Adipocyte (in vitro differentiated cells): ENCODE measurements around the gene SSR1.

Source experiments
- DNase-seq: peaks from one replicate; pipeline ENCODE4 v3.0.0-alpha.2; 2015; ENCODE audit warnings: low read depth
- H3K27me3 ChIP-seq: replicated peaks from 2 replicates; pipeline ENCODE4 v1.7.0; 2013; ENCODE audit warnings: mild to moderate bottlenecking, low read length, moderate library complexity; ENCODE audit not compliant: control insufficient read depth, insufficient read depth
- H3K36me3 ChIP-seq: 2 replicates; pipeline ENCODE4 v1.7.0; 2013; ENCODE audit warnings: low read length, mild to moderate bottlenecking, moderate library complexity; ENCODE audit not compliant: control insufficient read depth, insufficient read depth, severe bottlenecking
- H3K4me1 ChIP-seq: 2 replicates; pipeline ENCODE4 v1.7.0; 2013; ENCODE audit warnings: mild to moderate bottlenecking, low read length, moderate library complexity; ENCODE audit not compliant: control insufficient read depth, insufficient read depth
- H3K4me3 ChIP-seq: 2 replicates; pipeline ENCODE4 v1.7.0; 2013; ENCODE audit warnings: mild to moderate bottlenecking, low read length, moderate library complexity
- H3K9ac ChIP-seq: 2 replicates; pipeline ENCODE4 v1.7.0; 2013; ENCODE audit warnings: mild to moderate bottlenecking, low read length, moderate library complexity
- H3K9me3 ChIP-seq: 2 replicates; pipeline ENCODE4 v1.7.0; 2013; ENCODE audit warnings: mild to moderate bottlenecking, low read length, moderate library complexity; ENCODE audit not compliant: control insufficient read depth

Gene SSR1

DNA sequence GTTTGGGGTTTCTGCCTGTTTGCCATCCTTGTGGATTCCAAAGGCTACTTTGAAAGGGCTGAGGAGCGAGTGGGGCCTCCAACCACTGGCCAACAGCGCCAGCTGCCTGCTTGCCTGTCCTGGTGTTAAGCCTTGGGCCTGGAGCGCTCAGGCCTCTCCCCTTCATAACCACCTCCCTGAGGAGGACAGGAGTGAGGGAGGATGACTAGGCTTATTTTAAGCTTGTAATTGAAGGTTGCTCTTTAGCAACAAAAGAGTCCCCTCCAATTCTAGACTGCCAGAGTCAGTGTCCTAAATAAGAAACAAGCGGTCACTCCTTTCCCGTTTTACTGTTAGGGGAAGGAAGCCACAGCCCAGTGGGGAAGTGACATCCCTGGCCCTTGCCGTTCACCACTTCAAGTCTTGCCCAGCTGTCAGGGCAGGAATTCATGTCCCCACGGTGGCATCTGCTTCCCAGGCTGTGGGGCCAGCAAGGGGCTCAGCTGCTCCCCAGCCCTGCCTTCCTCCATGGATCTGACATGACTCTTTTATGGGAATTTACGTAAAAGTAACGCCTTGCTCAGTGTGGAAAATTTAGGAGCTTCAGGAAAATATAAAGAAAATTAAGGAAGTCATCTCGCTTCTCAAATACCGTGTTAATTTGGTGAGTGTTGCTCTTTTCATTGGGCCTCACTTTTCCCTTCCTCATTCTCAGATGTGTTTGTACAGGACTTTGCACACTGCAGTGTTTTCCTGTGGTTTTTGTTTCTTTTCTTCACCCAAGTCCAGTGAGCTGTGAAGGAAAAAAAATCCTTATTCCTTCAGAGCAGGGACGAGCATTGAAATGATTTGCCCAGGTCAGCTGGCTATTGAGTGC lies 57.8 kb downstream of the SSR1 start:
- peaks cover 10% of the 10 kb centered on the region for H3K9me3 ChIP-seq
- H3K9ac ChIP-seq = no peak overlapping the region
- DNase-seq = no peak
- H3K27me3 ChIP-seq = no peaks in the 10 kb centered on the region
- peaks cover 21% of the 10 kb centered on the region for H3K36me3 ChIP-seq
- no peak overlapping the region for H3K4me3 ChIP-seq
- no peaks in the 10 kb centered on the region for H3K4me1 ChIP-seq

DNA sequence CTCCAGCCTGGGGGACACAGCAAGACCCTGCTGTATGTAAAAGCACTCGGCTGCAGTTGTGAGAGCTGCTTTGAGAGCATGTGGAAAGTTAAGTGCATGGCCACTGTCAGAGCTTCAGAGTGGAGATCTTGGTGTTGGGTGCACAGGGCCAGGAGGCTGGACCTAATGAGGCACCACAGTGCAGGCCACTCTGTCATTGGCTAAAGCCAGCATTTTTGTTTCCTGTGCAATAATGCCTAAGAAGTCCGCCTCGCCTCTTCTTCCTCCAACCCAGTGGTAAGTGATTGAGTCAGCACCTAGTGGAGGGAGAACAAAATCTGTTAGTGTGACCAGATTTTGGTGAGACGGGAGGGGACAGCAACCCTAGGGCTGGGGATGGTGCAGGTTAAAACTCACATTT lies 60.6 kb downstream of the SSR1 start:
- no peaks in the 10 kb centered on the region for H3K27me3 ChIP-seq
- H3K4me3 ChIP-seq = no peak overlapping the region
- no peak overlapping the region for H3K9ac ChIP-seq
- H3K9me3 ChIP-seq = peaks cover 10% of the 10 kb centered on the region
- no peaks in the 10 kb centered on the region for H3K4me1 ChIP-seq
- peaks cover 48% of the 10 kb centered on the region for H3K36me3 ChIP-seq
- no peak for DNase-seq

DNA sequence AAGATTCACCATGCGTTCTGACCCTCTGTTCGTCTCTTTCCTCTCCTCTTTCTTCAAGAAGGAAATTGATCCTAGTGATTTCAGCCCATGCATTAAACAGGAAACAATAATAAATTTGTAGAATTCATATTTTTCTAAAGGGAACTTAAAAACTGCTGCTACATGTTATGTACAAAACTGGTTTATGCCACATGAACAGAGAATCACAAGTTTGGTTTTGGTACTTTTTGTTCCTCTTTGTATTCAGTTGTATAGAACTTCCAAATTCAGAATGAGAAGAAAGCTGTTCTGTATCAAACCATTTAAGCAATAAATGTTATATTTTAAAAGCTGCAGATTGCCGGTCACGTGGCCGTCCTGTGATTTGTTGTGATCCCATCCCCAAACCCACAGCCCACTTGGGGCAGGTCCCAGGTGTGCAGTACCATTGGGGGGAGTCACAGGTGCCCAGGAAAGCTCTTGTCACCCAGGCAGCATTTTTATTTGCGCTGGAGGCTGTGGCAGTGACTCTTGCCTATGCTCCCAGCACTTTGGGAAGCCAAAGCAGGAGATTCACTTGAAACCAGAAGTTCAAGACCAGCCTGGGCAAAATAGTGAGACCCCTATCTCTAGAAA lies 61.2 kb downstream of the SSR1 start:
- Histone ChIP-seq H3K9ac (no peak overlapping the region), H3K36me3 (peaks cover 54% of the 10 kb centered on the region), H3K27me3 (no peaks in the 10 kb centered on the region), H3K4me3 (no peak overlapping the region), H3K9me3 (peaks cover 10% of the 10 kb centered on the region), H3K4me1 (no peaks in the 10 kb centered on the region)
- no peak for DNase-seq

DNA sequence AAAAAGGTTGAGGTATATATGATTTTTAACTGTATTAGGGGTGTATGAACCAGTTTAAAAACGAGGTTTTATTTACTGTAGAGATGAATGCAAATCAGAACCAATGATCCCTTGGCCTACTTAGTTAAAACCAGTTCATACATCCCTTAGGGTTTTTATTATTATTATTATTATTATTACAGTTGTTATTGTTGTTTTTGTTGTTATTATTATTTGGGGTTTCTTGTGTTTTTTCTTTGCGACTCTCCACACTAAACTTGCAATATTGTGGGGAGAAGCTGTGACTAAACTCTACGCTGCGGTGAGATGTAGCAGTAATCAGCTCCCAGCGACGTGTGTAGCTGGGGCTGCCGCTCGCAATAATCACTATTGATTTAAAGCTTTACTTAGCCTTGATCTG lies 62.2 kb downstream of the SSR1 start:
- Histone ChIP-seq H3K9me3 (peaks cover 5% of the 10 kb centered on the region), H3K27me3 (no peaks in the 10 kb centered on the region), H3K4me1 (no peaks in the 10 kb centered on the region), H3K4me3 (no peak overlapping the region), H3K36me3 (peaks cover 64% of the 10 kb centered on the region), H3K9ac (no peak overlapping the region)
- DNase-seq = no peak

DNA sequence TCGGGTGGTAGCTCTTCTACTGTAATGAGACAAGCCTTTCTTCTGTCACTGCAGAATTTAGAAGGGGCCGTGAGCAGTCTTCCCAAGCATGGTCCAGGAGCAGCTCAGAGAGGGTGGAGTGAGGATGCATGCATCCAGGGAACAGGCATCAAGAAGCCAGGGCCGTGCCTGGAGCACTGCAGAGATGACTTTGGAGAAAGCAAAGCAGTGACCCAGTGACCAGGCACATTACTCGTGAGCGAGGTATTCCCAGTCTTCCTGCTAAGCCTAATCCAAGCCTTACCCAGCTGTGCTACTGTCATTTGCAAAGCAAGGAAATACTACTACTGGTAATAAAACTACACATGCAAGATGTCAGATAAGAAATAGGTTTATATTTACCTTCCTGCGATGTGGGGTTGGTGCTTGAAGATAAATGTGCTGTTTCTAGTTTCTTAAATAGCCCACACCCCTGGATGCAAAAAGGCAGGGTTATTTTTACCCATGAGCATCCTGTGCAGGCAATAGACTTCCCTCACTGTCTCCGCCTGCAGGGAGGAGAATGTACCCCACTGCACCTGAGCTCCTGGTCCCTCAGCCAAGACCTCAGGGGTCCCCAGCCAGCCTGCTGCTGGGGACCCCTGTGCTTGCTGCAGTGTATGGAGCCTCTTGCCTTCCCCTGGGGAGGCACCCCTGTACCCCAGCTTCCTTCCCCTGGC lies 62.9 kb downstream of the SSR1 start:
- no peaks in the 10 kb centered on the region for H3K9me3 ChIP-seq
- H3K4me3 ChIP-seq = no peak overlapping the region
- no peak overlapping the region for H3K9ac ChIP-seq
- H3K27me3 ChIP-seq = no peaks in the 10 kb centered on the region
- H3K4me1 ChIP-seq = no peaks in the 10 kb centered on the region
- H3K36me3 ChIP-seq = peaks cover 68% of the 10 kb centered on the region
- DNase-seq = no peak

DNA sequence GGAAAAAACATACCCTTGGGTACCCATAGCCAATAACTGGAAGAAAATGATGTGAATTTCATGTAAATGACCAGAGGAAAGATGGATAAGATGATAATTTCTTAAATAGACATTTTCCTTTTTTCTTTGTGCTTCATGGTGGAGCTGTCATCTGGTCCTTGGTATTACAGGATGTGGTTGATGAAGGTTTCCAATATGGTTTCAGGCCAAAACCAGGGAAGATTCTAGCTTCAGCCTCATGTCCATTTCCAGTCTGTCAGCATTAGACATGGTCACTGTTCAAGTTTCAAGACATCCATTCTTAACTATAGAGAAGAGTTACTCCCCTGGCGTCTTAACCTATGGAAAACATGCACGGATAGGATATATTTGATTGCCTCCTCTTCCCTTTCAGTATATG lies 63.6 kb downstream of the SSR1 start:
- Histone ChIP-seq H3K4me3 (no peak overlapping the region), H3K9ac (no peak overlapping the region)
- no peak for DNase-seq

DNA sequence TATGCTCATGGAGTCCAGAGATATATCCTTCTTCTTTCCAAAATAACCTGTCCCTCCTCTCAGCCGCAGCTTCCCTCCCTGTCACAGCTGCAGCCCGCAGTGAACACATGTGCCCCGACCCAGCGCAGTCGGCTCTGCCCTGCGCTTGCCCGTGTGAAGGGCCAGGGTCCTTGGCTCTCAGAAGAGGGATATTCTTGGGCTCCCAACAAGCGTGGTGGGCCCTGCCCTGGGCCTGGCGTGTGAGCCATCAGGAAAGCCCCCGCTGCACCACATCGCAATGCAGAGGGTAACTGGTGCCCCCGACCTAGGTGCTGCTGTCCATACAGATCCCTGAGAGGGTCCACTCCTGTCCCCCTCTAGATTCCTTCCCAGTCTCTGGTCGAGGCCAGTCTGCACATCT lies 65.2 kb downstream of the SSR1 start:
- H3K27me3 ChIP-seq = no peaks in the 10 kb centered on the region
- DNase-seq = no peak
- no peaks in the 10 kb centered on the region for H3K9me3 ChIP-seq
- no peak overlapping the region for H3K9ac ChIP-seq
- peaks cover 78% of the 10 kb centered on the region for H3K36me3 ChIP-seq
- H3K4me1 ChIP-seq = peaks cover 6% of the 10 kb centered on the region
- no peak overlapping the region for H3K4me3 ChIP-seq

More for the DNA sequence above, 63.6 kb downstream of the SSR1 start:
- Histone ChIP-seq H3K9me3 (no peaks in the 10 kb centered on the region), H3K4me1 (no peaks in the 10 kb centered on the region), H3K36me3 (peaks cover 74% of the 10 kb centered on the region), H3K27me3 (no peaks in the 10 kb centered on the region)

DNA sequence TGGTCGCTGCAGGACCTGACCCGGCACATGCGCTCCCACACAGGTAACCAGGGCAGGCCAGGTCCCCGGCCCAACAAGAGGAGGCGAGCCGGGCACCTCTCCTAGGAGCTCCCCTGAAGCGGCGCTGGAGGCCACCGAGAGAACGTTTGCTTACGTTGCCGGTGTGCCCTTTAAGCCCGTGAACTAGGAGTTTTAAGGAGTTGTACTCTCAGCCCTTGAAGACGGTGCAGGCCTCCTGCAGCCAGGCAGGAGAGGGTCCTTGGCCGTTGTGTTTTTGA lies 65.9 kb downstream of the SSR1 start:
- Histone ChIP-seq H3K36me3 (peaks cover 75% of the 10 kb centered on the region), H3K27me3 (no peaks in the 10 kb centered on the region), H3K9ac (no peak overlapping the region), H3K4me3 (no peak overlapping the region), H3K9me3 (no peaks in the 10 kb centered on the region), H3K4me1 (peaks cover 7% of the 10 kb centered on the region)
- DNase-seq = no peak

DNA sequence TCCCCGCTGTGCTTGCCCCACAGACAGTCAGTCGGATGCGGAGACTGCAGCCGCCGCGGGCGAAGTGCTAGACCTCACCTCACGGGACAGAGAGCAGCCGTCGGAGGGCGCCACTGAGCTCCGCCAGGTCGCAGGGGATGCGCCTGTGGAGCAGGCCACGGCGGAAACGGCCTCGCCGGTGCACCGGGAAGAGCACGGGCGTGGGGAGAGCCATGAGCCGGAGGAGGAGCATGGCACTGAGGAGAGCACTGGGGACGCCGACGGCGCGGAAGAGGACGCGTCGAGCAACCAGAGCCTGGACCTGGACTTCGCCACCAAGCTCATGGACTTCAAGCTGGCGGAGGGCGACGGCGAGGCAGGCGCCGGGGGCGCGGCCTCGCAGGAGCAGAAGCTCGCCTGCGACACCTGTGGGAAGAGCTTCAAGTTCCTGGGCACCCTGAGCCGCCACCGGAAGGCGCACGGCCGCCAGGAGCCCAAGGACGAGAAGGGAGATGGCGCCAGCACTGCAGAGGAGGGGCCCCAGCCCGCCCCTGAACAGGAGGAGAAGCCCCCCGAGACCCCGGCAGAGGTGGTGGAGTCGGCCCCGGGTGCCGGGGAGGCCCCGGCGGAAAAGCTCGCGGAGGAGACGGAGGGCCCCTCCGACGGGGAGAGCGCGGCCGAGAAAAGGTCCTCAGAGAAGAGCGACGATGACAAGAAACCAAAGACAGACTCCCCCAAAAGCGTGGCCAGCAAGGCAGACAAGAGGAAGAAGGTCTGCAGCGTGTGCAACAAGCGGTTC lies 66.4 kb downstream of the SSR1 start:
- Histone ChIP-seq H3K9ac (no peak overlapping the region), H3K36me3 (peaks cover 75% of the 10 kb centered on the region), H3K9me3 (no peaks in the 10 kb centered on the region), H3K4me1 (peaks cover 7% of the 10 kb centered on the region), H3K4me3 (no peak overlapping the region), H3K27me3 (no peaks in the 10 kb centered on the region)
- no peak for DNase-seq

DNA sequence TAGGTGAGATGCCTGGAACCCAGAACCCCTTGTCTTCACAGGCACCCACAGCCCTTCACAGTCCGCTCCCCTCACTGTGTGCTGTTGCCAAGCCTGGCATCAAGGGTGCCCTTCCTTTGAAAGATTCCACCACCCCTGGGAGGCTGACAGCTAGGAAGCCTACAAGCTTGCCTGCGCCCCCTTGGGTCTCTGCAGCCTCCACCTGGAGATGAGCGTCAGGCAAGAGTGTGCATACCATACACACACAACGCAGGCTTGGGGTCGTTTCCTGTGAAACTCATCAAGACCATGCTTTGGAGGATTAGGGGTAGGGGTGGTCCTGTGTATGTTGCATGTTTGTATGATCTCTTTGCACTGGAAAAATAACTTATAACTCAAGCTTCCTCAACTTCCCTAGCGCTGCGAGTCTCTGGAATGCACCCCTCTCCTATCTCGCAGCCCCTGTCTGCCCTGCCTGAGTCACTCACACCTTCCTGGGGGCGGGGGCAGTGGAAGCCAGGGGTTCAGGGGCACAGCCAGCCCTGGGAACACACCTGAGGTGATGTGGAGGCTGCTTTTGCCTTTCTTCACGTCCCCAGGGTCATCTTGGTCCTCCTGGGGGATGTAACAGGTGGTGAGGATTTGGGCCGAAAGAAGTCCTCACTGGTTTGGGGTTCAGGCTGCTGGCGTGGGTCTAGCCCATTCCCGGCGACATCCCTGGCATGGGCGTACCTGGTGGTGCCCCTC lies 67.2 kb downstream of the SSR1 start:
- peaks cover 75% of the 10 kb centered on the region for H3K36me3 ChIP-seq
- peaks cover 7% of the 10 kb centered on the region for H3K4me1 ChIP-seq
- no peak overlapping the region for H3K4me3 ChIP-seq
- no peak overlapping the region for H3K9ac ChIP-seq
- H3K9me3 ChIP-seq = no peaks in the 10 kb centered on the region
- no peak for DNase-seq
- no peaks in the 10 kb centered on the region for H3K27me3 ChIP-seq
